HFF-Myc (cell line): Measurements from ENCODE around the gene SH3BP4.

ENCODE experiments used
- DNase-seq: peaks from one replicate; pipeline ENCODE4 v3.0.0-alpha.2; 2011; ENCODE audit warnings: low read depth; ENCODE audit errors: extremely low read depth
- H3K4me3 ChIP-seq: replicated peaks from 2 replicates; pipeline ENCODE4 v1.5.1; 2011; ENCODE audit warnings: low read depth, mild to moderate bottlenecking, control low read depth, low read length
- TF ChIP-seq, protein P1 (sequence below): IDR thresholded peaks from 2 replicates; pipeline ENCODE4 v1.5.1; 2012; ENCODE audit warnings: mild to moderate bottlenecking, low read depth, low read length, control low read depth; ENCODE audit errors: missing control alignments

Gene SH3BP4

DNA sequence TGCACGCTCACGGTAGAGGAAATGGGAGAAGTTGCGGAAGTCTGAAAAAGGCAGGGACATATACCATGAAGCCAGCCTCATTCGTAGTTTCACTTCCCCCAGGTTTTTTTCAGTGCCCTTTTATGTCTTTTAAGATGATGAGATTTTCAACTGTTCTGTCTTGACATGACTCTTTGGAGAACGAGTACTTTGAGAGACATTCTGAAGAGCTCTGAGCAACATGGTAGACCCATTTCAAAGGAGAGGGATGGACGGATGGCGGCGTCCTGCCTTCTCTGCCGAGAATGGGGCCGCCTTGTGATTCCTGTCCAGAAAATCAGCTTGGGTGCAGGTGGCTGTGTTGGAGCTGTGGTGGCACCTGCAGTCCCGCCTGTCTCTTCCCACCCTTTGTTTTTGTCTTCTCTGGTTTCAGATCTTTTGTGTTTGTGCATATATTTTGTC is 41.7 kb downstream of the SH3BP4 start:
- TF ChIP-seq, protein P1, sequence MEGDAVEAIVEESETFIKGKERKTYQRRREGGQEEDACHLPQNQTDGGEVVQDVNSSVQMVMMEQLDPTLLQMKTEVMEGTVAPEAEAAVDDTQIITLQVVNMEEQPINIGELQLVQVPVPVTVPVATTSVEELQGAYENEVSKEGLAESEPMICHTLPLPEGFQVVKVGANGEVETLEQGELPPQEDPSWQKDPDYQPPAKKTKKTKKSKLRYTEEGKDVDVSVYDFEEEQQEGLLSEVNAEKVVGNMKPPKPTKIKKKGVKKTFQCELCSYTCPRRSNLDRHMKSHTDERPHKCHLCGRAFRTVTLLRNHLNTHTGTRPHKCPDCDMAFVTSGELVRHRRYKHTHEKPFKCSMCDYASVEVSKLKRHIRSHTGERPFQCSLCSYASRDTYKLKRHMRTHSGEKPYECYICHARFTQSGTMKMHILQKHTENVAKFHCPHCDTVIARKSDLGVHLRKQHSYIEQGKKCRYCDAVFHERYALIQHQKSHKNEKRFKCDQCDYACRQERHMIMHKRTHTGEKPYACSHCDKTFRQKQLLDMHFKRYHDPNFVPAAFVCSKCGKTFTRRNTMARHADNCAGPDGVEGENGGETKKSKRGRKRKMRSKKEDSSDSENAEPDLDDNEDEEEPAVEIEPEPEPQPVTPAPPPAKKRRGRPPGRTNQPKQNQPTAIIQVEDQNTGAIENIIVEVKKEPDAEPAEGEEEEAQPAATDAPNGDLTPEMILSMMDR, result no peak
- DNase-seq, result no peak
- H3K4me3 ChIP-seq, result no peak overlapping the region

- TF ChIP-seq, protein P1, result no peak
- H3K4me3 ChIP-seq, result no peak overlapping the region
- DNase-seq, result no peak
Observed at GRCh38 chr2:234994438-234995321, 42.9 kb downstream of the SH3BP4 start.

DNA sequence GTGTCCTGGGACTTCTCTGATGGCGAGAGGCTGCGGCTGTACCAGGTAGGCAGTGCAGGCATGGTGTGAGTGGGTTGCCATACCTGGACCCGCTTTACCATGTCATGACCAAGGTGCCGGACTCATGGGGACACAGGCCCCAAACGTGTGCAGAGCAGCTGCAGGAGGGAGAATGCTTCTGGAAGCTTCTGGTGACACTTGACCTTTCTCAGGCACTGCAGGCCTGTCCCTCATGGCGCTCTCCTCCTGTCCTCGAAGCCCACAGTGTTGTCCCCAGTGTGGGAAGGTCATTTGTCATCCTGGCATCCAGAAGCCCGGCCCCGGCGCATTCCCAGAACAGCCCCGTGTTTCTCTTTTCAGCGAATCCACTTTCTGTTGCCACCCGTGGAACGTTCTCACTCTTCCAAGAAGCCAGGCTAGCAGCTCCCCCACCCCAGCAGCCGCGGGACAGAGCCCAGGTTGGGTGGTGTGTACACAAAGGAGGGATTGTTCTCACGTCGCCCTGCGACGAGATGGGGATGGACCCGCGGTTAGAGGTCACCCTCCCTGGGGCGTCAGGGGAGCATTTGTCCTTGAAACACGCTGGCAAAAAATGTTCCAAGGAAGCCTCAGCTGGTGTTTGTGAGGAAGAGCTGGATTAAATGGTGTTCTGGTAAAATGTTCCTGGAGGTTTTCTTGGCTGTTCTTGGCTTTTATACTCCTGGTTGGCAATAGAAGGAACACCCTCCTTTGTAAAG is 43.7 kb downstream of the SH3BP4 start:
- TF ChIP-seq, protein P1, result no peak
- DNase-seq, result no peak
- no peak overlapping the region for H3K4me3 ChIP-seq

DNA sequence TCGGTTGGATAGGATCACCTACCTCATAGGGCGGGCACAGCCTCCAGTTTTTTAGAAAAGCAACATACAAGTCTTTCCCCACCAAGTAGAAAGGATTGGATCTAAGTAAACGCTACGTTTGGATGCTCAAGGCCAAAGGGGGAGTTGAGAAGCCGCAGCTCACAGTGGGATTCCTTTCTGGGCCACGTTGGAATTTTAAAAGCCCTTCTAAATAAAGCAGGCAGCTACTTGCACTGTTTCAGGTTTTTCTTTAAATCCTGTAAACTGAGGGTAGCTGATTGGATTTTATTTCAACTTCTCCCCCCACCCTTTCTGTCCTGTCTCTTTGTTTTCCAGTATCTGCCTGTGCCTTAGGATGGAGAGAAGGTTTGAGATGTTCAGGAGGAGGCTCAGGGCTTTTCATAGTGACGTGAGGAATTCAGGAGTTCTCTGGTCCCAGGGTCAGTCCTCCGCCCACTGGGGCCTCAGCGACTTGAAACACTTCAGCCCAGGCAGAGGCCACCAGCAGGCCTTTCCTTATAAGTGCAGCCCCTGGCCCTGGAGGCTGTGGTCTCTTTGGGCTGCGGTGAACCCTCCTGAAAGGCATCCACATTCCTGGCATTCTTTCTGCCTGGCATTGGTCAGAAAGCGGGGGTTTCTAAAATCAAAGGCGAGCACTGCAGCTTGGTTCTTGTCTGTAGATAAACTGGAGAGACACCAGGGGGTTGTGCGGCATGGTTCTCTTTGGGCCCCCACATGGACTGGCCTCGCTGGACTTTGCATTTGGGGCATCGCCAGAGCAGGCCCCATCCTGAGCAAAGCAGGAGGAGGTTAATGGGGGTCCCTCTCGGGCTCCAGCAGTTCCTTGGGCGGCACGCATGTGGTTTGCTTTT is 44.5 kb downstream of the SH3BP4 start:
- no peak for DNase-seq
- TF ChIP-seq, protein P1, result peak; percentile 20
- no peak overlapping the region for H3K4me3 ChIP-seq

DNA sequence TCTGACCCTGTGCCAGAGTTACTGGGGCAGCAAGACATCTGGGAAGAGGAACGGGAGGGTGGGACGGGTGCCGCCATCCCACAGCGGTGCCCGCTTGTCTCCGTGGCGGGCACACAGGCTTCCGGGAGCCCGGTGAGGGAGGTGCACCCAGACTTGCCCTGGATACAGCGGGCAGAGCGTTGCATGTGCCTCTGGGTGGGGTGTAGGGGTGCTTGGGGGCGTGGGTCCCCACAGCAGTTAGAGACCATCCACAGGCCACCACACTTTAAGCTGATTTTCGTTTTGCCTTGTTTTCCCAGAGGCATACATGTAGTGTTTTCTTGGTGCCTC is 45.1 kb downstream of the SH3BP4 start:
- no peak for DNase-seq
- no peak overlapping the region for H3K4me3 ChIP-seq
- TF ChIP-seq, protein P1, result no peak

- TF ChIP-seq, protein P1, result no peak
- DNase-seq, result no peak
- H3K4me3 ChIP-seq, result no peak overlapping the region
Observed at GRCh38 chr2:234997389-234997788, 45.6 kb downstream of the SH3BP4 start.
